AG09309 (cell line): ENCODE data around the gene NADK.

Experiments used
- DNase-seq: peaks from one replicate; pipeline ENCODE4 v3.0.0-alpha.2; 2010; ENCODE audit warnings: low read depth
- H3K4me3 ChIP-seq: 2 replicates; pipeline ENCODE4 v1.5.1; 2011; ENCODE audit warnings: mild to moderate bottlenecking, low read depth, low read length, moderate library complexity; ENCODE audit not compliant: control insufficient read depth
- TF ChIP-seq, protein P1 (sequence below): IDR thresholded peaks from 2 replicates; pipeline ENCODE4 v1.5.1; 2011; ENCODE audit warnings: mild to moderate bottlenecking, low read depth, low read length, inconsistent platforms; ENCODE audit not compliant: insufficient read depth, control insufficient read depth; ENCODE audit errors: missing control alignments

Gene NADK

DNA sequence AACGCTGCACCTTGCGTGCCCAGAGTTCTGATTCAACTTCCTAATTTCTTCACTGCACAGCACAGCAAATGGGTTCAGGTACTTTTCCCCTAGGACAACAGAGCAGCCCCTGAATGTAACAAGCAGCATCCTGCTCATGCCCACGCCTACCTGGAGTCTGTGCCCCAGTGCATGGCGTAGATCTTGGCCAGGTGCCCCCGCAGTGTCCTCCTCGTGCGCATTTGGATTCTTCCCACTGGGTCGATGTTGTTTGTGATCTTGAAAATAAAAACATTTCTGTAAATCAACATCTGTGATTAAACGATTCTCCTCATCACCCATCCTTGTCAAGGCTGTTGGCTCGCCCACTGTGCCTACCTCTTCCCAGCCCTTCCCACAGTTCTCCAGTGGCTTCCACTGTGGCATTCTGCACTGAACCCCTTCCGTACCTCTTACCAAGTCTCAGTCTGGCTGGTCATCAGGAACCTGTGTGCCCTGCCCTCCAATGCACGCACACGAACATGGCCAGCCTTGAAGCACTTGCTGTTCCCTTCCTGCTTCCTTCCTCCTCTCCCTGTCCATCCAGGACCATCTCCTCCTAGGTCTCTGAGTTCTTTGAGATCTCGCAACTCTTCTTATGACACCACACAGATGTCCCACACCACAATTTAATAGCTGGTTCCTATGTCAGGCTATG, 37.5 kb upstream of the NADK start:
- no peak for DNase-seq
- TF ChIP-seq, protein P1, sequence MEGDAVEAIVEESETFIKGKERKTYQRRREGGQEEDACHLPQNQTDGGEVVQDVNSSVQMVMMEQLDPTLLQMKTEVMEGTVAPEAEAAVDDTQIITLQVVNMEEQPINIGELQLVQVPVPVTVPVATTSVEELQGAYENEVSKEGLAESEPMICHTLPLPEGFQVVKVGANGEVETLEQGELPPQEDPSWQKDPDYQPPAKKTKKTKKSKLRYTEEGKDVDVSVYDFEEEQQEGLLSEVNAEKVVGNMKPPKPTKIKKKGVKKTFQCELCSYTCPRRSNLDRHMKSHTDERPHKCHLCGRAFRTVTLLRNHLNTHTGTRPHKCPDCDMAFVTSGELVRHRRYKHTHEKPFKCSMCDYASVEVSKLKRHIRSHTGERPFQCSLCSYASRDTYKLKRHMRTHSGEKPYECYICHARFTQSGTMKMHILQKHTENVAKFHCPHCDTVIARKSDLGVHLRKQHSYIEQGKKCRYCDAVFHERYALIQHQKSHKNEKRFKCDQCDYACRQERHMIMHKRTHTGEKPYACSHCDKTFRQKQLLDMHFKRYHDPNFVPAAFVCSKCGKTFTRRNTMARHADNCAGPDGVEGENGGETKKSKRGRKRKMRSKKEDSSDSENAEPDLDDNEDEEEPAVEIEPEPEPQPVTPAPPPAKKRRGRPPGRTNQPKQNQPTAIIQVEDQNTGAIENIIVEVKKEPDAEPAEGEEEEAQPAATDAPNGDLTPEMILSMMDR: no peak
- no peak overlapping the region for H3K4me3 ChIP-seq

DNA sequence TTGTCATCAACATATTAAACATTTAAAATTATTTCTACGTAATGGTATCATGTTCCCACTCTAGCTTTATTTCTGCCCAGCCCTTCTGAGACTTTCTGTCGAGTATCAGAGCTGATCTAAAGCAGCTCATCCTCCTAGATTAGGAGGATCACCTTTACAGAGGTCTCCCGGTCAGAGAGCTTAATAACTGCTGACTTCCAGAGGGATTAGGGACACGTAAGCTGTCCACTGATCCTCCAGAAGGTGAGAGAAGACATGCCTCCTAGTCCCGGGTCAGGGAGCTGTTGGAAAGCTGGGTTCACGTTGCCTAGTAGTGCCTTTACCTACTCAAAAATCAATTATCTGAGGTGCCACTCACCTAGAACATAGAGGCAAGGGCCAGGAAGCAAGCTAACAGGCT, 31.2 kb upstream of the NADK start:
- TF ChIP-seq, protein P1: no peak
- DNase-seq: no peak

GRCh38 chr1:1808206-1808605, 29.9 kb upstream of the NADK start:
- no peak overlapping the region for H3K4me3 ChIP-seq
- no peak for DNase-seq
- TF ChIP-seq, protein P1: no peak

More for the DNA sequence above, 31.2 kb upstream of the NADK start:
- H3K4me3 ChIP-seq: no peak overlapping the region

DNA sequence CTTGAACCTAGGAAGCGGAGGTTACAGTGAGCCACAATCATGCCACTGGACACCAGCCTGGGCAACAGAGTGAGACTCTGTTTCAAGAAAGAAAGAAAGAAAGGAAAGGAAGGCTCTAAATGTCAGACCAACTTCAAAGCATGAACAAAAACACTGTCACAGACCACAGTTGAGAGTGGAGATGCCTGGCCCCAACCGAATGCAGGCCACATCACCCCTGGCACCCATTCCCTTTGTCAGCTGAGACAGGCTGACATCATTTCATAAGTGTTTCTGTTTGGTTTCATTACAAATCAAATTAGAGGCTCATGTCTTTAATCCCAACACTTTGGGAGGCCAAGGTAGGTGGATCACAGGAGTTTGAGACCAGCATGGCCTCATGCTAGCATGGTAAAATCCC, 28.6 kb upstream of the NADK start:
- DNase-seq: no peak
- H3K4me3 ChIP-seq: no peak overlapping the region
- TF ChIP-seq, protein P1: no peak

DNA sequence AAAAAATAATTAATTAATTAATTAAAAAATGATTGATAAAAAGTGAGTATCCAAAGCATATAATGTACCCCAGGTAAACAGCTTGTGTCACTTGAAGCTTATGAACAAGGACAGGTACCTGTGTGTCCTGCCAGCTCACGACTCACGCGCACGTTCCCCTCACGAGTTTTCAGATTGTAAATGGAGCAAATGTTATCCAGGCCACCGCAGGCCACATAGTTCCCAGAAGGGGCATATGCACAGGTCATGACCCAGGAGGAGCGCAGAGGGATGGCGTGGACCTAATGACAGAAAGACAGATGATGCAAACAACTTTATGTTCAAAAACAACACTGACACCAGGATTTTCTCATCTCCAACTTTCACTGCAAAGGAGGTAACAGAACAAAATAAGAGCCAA, 26.0 kb upstream of the NADK start:
- no peak for DNase-seq
- TF ChIP-seq, protein P1: no peak
- no peak overlapping the region for H3K4me3 ChIP-seq

- TF ChIP-seq, protein P1: no peak
- no peak for DNase-seq
- no peak overlapping the region for H3K4me3 ChIP-seq
Observed at GRCh38 chr1:1802871-1803270, 24.6 kb upstream of the NADK start.
